GM21390 (cell line): ENCODE results near the gene BAK1.
"Not testable (repeated sequence)": the region's sequence is repeated elsewhere in the genome, so short reads cannot be mapped to it uniquely, and the experiment has no call there.

Source experiments
- ATAC-seq: cut with Tn5 transposase; IDR thresholded peaks from one replicate; pipeline ENCODE4 v1.9.1; 2021; ENCODE audit not compliant: unreplicated experiment

The BAK1 gene

GRCh38 chr6:33609019-33609418, 28.9 kb upstream of the BAK1 start:
- ATAC-seq = no peak

- no peak for ATAC-seq
These were observed 27.7 kb upstream of the BAK1 start for GRCh38 chr6:33607784-33608161.

DNA sequence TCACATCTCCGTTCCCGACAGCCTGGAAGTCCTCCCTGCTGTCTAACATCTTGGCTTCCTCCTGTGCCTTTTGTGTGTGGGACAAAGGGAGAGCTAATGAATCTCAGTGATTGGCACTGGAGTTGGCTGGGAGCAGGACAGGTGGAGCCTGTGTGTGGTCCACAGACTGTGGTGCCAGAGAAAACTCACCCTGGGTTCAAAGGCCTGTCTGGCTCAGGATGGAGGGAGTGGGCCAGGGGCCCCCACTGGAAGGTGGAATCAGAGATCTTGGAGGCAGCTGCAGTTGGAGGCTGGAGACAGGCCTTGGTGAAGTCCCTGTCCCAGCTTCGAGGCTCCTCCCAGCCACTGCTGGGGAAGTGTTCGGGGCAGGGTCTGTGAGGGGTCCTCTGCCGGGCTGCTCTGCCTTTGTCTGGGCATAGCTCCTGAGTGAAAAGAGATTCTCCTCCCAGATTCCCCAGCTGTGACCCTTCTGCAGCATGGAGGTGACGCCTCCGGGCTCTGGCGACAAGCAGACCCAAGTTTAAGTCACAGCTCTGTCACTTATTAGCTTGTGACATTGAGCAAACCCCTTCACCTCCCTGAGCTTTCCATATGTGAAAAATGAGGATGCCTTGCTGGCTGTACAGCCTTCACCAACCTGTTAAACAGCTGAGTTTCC, 27.2 kb upstream of the BAK1 start:
- ATAC-seq = no peak

DNA sequence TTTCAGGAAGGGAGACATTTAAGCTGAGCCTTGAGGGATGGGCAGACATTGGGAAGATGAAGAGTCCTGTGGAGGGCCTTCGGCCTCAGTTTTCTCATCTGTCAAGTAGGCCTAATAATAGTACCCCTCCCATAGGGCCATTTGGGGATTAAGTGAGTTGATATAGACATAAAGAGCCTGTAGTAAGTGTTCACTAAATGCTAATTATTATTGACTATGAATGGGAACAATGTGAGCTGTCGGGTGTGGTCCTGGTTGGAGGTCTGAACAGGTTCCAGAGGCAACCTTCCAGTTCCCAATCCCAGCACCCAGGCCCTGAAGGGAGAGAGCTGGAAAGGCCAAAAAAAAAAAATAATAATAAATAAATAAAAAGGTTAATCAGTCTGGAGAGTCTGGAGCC, 26.6 kb upstream of the BAK1 start:
- no peak for ATAC-seq

GRCh38 chr6:33604941-33605854, 25.1 kb upstream of the BAK1 start:
- no peak for ATAC-seq

DNA sequence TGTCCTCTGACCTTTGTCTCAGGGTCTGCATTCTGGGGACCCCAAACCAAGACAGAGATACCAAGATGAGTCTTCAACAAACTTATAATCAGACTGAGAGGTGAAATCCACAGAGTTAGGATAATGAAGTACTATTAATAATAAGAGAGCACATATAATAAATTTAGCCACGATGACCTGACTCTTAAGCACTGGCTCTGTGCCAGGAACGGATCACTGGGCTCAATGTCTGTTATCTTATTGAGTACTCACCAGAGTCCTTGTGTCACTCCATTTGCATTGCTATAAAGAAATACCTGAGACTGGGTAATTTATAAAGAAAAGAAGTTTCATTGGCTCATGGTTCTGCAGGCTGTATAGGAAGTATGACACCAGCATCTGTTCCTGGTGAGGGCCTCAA, 22.1 kb upstream of the BAK1 start:
- ATAC-seq = no peak

DNA sequence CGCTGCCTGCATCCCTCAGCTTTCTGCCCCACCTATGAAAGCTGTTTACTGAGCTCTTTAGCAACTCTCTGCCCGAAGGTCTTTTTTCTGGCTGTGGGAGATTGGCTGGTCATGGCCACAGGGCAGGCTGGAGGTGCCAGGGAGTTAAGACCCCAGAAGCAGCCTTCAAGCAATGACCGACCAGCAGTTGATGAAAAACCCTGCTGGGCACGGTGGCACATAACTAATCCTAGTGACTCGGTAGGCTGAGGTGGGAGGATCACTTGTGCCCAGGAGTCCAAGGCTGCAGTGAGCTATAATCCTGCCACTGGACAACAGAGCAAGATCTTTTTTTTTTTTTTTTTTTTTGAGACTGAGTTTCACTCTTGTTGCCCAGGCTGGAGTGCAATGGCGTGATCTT, 20.7 kb upstream of the BAK1 start:
- ATAC-seq = no peak

DNA sequence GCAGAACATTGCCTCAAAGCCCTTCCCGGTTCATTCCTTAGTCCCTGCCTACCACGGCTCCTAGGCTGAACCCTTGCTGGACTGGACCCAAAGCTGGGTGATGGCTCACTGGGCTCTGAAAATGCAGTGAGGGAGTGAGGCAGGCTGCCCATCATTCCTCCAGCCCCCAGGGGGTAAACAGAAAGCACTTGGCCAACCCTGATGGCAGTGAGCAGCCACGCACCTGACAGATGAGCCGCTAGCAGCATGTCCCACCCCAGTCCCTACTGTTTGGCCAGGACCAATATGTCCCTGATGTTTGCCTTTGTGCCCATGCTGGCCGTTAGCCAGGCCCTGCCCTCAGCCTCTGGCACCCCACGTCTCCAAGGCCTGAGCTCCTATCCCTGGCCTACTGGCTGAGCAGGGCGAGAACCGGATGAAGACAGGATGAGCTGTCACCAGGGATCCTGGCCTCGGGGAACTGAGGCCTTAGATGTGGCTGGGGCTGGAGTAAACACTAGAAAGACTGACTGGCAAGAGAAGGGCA, 19.4 kb upstream of the BAK1 start:
- ATAC-seq = no peak

- no peak for ATAC-seq
These were observed 17.7 kb upstream of the BAK1 start for GRCh38 chr6:33597551-33598322.

GRCh38 chr6:33596894-33597293, 16.8 kb upstream of the BAK1 start:
- not testable (repeated sequence) for ATAC-seq

DNA sequence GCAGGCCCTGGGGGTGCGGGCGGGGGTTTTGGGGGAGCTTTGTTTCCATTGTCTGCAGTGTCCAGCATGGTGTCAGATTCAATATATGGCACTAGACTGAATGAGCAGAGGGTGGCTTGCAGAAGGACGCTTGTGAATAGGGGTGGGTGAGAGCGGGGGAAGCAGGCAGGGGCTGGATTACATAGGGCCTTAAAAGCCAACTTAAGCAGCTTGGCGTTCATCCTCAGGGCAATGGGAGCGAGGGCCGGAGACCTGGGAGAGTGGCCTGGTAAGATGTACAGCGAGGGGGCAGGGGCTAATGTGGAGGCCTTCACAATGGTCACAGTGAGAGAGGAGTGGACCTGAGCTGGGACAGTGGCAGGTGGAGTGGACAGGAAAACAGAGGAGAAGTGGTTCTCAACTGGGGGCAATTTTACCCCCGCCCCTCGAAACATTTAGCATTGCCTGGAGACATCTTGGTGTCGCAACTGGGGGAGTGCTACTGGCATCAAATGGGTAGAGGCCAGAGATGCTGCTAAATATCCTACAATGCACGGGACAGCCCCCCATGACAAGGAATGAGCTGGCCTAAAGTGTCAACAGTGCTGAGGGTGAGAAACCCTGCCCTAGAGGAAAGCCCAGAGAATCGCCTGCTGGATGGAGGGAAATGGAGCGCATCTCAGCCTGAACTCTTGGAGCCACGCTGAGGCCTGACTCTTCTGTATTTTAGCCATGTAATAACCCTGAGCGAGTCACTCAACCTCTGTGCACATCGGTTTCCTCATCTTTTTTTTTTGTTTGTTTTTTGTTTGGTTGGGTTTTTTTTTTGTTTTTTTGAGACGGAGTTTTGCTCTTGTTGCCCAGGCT, 15.1 kb upstream of the BAK1 start:
- no peak for ATAC-seq

- ATAC-seq = no peak
These were observed 13.3 kb upstream of the BAK1 start for GRCh38 chr6:33593414-33593727.

- peak; percentile 47 for ATAC-seq
These were observed 12.7 kb upstream of the BAK1 start for GRCh38 chr6:33592595-33593413.

GRCh38 chr6:33592280-33592594, 12.2 kb upstream of the BAK1 start:
- ATAC-seq = no peak

DNA sequence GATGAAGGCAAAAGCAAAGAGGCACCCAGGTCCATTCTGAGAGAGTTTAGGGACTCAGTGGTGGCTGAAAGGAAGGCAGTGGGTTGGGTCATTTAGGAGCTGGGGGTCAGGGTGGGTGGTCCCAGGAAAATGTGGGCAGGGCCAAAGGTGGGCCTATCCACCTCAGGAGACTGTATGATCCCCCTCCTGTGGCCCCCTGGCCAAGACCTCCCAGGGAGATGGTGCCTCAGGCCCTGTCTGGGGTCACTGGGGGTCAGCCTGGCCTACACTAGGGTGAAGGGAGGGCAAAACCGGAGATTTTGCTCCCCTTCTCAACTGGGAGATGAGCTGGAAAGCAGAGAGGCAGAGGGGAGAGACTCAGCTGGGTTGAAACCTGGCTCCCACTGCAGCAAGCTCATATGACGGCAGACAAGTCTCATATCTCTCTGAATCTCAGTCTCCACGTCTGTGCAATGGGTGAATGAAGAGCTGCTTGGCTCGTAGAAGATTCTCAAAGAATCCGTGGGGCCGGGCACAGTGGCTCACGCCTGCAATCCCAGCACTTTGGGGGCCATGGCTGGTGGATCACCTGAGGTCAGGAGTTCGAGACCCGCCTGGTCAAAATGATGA, 11.5 kb upstream of the BAK1 start:
- ATAC-seq = no peak

DNA sequence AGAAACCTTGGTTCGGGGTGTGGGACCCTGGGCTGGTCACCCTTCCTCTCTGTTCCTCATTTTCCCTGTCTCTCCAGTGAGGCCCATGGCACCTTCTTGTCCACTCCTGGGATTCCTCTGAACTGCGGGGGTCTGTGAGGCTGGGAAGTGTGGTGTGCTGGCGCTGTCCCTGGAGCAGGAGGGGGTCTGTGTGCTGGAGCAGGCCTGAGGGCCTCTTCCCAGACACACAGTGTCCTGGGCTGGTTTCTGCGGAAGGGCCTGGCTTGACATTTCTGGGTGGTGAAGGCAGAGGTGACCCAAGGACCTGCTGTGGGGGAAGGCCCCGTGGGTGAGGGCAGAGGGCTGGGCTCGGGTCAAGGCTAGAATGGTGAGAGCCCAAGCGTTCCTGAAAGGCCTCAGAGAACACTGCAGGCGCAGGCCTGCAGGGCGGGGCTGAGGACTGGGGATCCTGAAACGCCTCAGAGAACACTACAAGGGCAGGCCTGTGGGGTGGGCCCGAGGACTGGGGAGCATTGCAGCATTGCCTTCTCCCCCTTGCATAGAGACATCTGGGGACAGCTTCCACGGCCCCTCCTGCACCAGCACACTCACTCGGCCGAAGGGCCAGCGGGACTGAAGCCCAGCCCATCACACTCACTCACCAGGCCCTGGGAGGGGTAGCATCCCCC, 10.6 kb upstream of the BAK1 start:
- ATAC-seq = no peak

GRCh38 chr6:33589731-33590530, 9.9 kb upstream of the BAK1 start:
- no peak for ATAC-seq

- ATAC-seq = no peak
These were observed 9.3 kb upstream of the BAK1 start for GRCh38 chr6:33589392-33589730.
